ENCODE measurements around the gene SSC4D. TPM values are rescaled to one million over a fixed set of nuclear protein-coding genes. Genes with fewer than 3 reads are reported as not detected.

SSC4D gene
- polyA plus RNA-seq, 1 donor from 2014 or later, result 2.5 TPM

- Histone ChIP-seq H3K9me2 (ENCODE audit: insufficient read depth, low read length) (no peaks in the 10 kb centered on the region), H3K4me3 (ENCODE audit: low read length) (no peak overlapping the region), H3K9me3 (ENCODE audit: low read length) (no peaks in the 10 kb centered on the region), H4K20me1 (ENCODE audit: insufficient read depth) (peaks cover 54% of the 10 kb centered on the region), H3K79me2 (replicated peaks; ENCODE audit: insufficient read depth, low read length) (peaks cover 98% of the 10 kb centered on the region), H3K36me3 (ENCODE audit: insufficient read depth, low read length) (no peaks in the 10 kb centered on the region), H2AFZ (ENCODE audit: low read depth, low read length) (no peak overlapping the region), H3F3A (ENCODE audit: insufficient read depth, low read length, poor library complexity, severe bottlenecking) (peaks cover 6% of the 10 kb centered on the region), H3K27ac (ENCODE audit: low read length) (no peak overlapping the region), H3K27me3 (ENCODE audit: insufficient read depth, low read depth, low read length) (no peaks in the 10 kb centered on the region), H3K4me2 (ENCODE audit: low read length) (no peak overlapping the region), H3K9ac (ENCODE audit: low read length) (no peak overlapping the region)
- TF ChIP-seq EP300 (conservative IDR thresholded peaks at IDR 0.05; ENCODE audit: poor library complexity, severe bottlenecking) (no peak), EZH2 (IDR thresholded peaks at IDR 0.05; ENCODE audit: borderline replicate concordance, insufficient read depth, low read length, poor library complexity, severe bottlenecking) (no peak), MXI1 (conservative IDR thresholded peaks at IDR 0.05; ENCODE audit: poor library complexity, severe bottlenecking) (no peak), POLR2AphosphoS5 (IDR thresholded peaks at IDR 0.05) (no peak), RAD21 (conservative IDR thresholded peaks at IDR 0.05) (no peak)
- TF ChIP-seq, protein P1, sequence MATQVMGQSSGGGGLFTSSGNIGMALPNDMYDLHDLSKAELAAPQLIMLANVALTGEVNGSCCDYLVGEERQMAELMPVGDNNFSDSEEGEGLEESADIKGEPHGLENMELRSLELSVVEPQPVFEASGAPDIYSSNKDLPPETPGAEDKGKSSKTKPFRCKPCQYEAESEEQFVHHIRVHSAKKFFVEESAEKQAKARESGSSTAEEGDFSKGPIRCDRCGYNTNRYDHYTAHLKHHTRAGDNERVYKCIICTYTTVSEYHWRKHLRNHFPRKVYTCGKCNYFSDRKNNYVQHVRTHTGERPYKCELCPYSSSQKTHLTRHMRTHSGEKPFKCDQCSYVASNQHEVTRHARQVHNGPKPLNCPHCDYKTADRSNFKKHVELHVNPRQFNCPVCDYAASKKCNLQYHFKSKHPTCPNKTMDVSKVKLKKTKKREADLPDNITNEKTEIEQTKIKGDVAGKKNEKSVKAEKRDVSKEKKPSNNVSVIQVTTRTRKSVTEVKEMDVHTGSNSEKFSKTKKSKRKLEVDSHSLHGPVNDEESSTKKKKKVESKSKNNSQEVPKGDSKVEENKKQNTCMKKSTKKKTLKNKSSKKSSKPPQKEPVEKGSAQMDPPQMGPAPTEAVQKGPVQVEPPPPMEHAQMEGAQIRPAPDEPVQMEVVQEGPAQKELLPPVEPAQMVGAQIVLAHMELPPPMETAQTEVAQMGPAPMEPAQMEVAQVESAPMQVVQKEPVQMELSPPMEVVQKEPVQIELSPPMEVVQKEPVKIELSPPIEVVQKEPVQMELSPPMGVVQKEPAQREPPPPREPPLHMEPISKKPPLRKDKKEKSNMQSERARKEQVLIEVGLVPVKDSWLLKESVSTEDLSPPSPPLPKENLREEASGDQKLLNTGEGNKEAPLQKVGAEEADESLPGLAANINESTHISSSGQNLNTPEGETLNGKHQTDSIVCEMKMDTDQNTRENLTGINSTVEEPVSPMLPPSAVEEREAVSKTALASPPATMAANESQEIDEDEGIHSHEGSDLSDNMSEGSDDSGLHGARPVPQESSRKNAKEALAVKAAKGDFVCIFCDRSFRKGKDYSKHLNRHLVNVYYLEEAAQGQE (IDR thresholded peaks at IDR 0.05; ENCODE audit: borderline replicate concordance), result no peak
Observed at GRCh38 chr7:76343931-76344321, 65.6 kb downstream of the SSC4D start.

- TF ChIP-seq EP300 (conservative IDR thresholded peaks at IDR 0.05; ENCODE audit: poor library complexity, severe bottlenecking), result no peak
- Histone ChIP-seq H3F3A (ENCODE audit: insufficient read depth, low read length, poor library complexity, severe bottlenecking) (peaks cover 6% of the 10 kb centered on the region), H3K27me3 (ENCODE audit: insufficient read depth, low read depth, low read length) (no peaks in the 10 kb centered on the region), H3K27ac (ENCODE audit: low read length) (no peak overlapping the region), H3K79me2 (replicated peaks; ENCODE audit: insufficient read depth, low read length) (peaks cover 98% of the 10 kb centered on the region), H3K9ac (ENCODE audit: low read length) (no peak overlapping the region), H3K4me2 (ENCODE audit: low read length) (no peak overlapping the region), H4K20me1 (ENCODE audit: insufficient read depth) (peaks cover 59% of the 10 kb centered on the region), H2AFZ (ENCODE audit: low read depth, low read length) (no peak overlapping the region), H3K36me3 (ENCODE audit: insufficient read depth, low read length) (no peaks in the 10 kb centered on the region), H3K9me2 (ENCODE audit: insufficient read depth, low read length) (no peaks in the 10 kb centered on the region), H3K4me3 (ENCODE audit: low read length) (no peak overlapping the region), H3K9me3 (ENCODE audit: low read length) (no peaks in the 10 kb centered on the region)
Observed at GRCh38 chr7:76343294-76343930, 66.1 kb downstream of the SSC4D start.

- Histone ChIP-seq H3K4me2 (ENCODE audit: low read length) (no peak overlapping the region), H4K20me1 (ENCODE audit: insufficient read depth) (peaks cover 66% of the 10 kb centered on the region), H3K27me3 (ENCODE audit: insufficient read depth, low read depth, low read length) (no peaks in the 10 kb centered on the region), H2AFZ (ENCODE audit: low read depth, low read length) (no peak overlapping the region), H3K9ac (ENCODE audit: low read length) (no peak overlapping the region), H3K9me2 (ENCODE audit: insufficient read depth, low read length) (no peaks in the 10 kb centered on the region), H3K36me3 (ENCODE audit: insufficient read depth, low read length) (no peaks in the 10 kb centered on the region), H3K79me2 (replicated peaks; ENCODE audit: insufficient read depth, low read length) (peaks cover 97% of the 10 kb centered on the region), H3K27ac (ENCODE audit: low read length) (no peak overlapping the region), H3K4me3 (ENCODE audit: low read length) (no peak overlapping the region), H3F3A (ENCODE audit: insufficient read depth, low read length, poor library complexity, severe bottlenecking) (peaks cover 3% of the 10 kb centered on the region), H3K9me3 (ENCODE audit: low read length) (no peaks in the 10 kb centered on the region)
- TF ChIP-seq SMC3 (conservative IDR thresholded peaks at IDR 0.05; ENCODE audit: poor library complexity) (no peak), MXI1 (conservative IDR thresholded peaks at IDR 0.05; ENCODE audit: poor library complexity, severe bottlenecking) (no peak), EZH2 (IDR thresholded peaks at IDR 0.05; ENCODE audit: borderline replicate concordance, insufficient read depth, low read length, poor library complexity, severe bottlenecking) (no peak), POLR2AphosphoS5 (IDR thresholded peaks at IDR 0.05) (no peak), RAD21 (conservative IDR thresholded peaks at IDR 0.05) (no peak), EP300 (conservative IDR thresholded peaks at IDR 0.05; ENCODE audit: poor library complexity, severe bottlenecking) (no peak), TAF1 (IDR thresholded peaks at IDR 0.05; ENCODE audit: low read depth) (no peak)
- TF ChIP-seq, protein P1 (IDR thresholded peaks at IDR 0.05; ENCODE audit: borderline replicate concordance), result no peak
- TF ChIP-seq, protein P2, sequence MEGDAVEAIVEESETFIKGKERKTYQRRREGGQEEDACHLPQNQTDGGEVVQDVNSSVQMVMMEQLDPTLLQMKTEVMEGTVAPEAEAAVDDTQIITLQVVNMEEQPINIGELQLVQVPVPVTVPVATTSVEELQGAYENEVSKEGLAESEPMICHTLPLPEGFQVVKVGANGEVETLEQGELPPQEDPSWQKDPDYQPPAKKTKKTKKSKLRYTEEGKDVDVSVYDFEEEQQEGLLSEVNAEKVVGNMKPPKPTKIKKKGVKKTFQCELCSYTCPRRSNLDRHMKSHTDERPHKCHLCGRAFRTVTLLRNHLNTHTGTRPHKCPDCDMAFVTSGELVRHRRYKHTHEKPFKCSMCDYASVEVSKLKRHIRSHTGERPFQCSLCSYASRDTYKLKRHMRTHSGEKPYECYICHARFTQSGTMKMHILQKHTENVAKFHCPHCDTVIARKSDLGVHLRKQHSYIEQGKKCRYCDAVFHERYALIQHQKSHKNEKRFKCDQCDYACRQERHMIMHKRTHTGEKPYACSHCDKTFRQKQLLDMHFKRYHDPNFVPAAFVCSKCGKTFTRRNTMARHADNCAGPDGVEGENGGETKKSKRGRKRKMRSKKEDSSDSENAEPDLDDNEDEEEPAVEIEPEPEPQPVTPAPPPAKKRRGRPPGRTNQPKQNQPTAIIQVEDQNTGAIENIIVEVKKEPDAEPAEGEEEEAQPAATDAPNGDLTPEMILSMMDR (IDR thresholded peaks at IDR 0.05; ENCODE audit: poor library complexity, severe bottlenecking), result no peak
Observed at GRCh38 chr7:76342222-76342621, 67.3 kb downstream of the SSC4D start.
